ENCODE results near the gene MACC1.

MACC1 gene

DNA sequence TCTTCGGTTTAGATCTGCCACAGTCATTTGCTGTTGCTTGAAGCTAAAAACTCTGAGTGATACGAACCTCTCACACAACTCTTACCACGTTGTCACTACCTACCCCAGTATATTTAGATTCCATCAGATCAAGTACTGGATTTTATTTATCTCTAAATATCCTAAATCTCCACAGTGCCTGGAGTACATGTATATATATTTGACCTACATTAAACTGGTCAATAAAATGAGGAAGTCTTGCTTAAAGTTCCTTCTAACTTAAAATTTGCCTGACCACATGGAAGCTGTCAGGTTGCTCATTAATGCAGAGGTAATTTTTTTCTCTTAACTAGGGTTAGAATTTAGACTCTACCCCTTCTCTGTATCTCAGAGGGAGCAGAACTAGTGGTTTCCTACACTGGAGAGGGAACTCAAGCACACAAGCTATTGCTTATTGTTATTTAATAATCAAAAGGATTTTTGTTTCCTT is 3.1 kb upstream of the MACC1 start:
- H3K4me3 ChIP-seq (ENCODE audit: low read depth, low read length), result no peak overlapping the region
- H3K4me1 ChIP-seq (ENCODE audit: control insufficient read depth, insufficient read depth, low read length, unreplicated experiment), result peaks cover 45% of the 10 kb centered on the region
- peak overlapping the region; percentile 92 for H3K27ac ChIP-seq (ENCODE audit: low read depth, low read length)
- no peak overlapping the region for H2AFZ ChIP-seq (ENCODE audit: low read length, unreplicated experiment)
- H3K27me3 ChIP-seq (ENCODE audit: insufficient read depth, low read length), result no peaks in the 10 kb centered on the region
- H3K36me3 ChIP-seq (ENCODE audit: insufficient read depth, low read length), result no peaks in the 10 kb centered on the region
- no peaks in the 10 kb centered on the region for H3K79me2 ChIP-seq (ENCODE audit: control insufficient read depth, insufficient read depth, low read length, unreplicated experiment)

DNA sequence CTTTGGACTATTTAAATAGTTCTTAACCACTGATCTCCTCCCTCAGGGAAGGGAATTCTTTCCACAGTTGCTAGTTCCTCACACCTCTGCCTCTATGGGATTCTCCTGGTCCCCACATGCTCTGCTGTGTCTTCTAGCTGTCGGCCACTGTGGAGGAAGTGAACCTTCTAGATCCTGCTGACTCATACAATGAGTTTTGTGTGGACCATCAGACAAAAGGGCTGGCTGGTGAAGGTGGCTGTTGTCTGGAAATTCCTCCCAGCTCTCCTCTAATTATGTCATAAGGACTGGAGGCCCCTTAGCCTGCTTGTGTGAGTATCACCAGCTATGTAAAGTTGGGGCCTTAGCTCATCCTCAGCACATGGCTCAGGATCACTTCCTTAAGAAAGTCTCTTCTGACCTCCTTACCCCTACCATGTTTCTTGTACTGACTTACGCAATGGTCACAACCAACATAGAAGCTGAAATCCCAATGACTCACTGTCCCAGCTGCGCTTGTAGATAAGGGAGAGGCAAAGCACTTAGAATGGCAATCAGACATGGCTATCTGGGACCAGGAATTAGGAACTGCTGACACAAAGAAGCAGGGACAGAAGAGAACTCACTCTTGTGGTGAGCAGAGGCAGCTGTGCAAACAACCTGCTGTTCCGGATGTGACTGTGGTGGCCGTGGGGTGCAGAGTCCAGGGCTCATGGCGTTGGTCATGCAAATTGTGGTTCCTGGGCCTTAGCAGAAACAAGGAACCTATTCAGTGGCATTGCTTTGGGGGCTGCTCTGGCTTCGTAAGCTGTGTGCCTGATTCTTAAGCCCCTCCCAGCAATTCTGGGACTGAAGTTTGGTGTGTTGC is 2.5 kb upstream of the MACC1 start:
- H3K4me3 ChIP-seq (ENCODE audit: low read depth, low read length), result no peak overlapping the region; the same call in 1 of the 2 replicates
- peak overlapping the region; percentile 56 for H2AFZ ChIP-seq (ENCODE audit: low read length, unreplicated experiment)
- H3K79me2 ChIP-seq (ENCODE audit: control insufficient read depth, insufficient read depth, low read length, unreplicated experiment), result no peaks in the 10 kb centered on the region
- H3K27ac ChIP-seq (ENCODE audit: low read depth, low read length), result peak overlapping the region; percentile 92
- H3K4me1 ChIP-seq (ENCODE audit: control insufficient read depth, insufficient read depth, low read length, unreplicated experiment), result peaks cover 45% of the 10 kb centered on the region
- H3K36me3 ChIP-seq (ENCODE audit: insufficient read depth, low read length), result no peaks in the 10 kb centered on the region
- no peaks in the 10 kb centered on the region for H3K27me3 ChIP-seq (ENCODE audit: insufficient read depth, low read length)

DNA sequence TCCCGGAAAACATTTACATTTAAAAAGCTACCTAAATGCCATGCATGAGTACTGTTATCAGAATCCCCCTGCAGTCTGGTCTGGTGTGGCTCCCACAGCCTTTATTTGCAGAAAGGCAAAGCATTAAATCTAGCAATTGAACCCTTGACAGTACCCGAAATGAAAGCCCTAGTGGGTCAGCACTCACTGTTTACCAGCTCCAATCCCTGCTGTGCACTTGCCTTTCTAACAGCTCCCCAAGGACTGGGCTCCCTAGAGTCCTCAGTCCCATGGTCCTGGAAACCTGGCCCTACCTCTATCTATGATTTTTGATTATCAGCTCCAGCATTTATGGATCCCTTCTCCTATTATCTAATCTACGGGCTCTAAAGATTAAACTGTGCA is 1.9 kb upstream of the MACC1 start:
- no peak overlapping the region for H2AFZ ChIP-seq (ENCODE audit: low read length, unreplicated experiment)
- H3K27ac ChIP-seq (ENCODE audit: low read depth, low read length), result peak overlapping the region; percentile 92
- no peaks in the 10 kb centered on the region for H3K36me3 ChIP-seq (ENCODE audit: insufficient read depth, low read length)
- H3K4me3 ChIP-seq (ENCODE audit: low read depth, low read length), result no peak overlapping the region; the same call in 1 of the 2 replicates
- H3K79me2 ChIP-seq (ENCODE audit: control insufficient read depth, insufficient read depth, low read length, unreplicated experiment), result no peaks in the 10 kb centered on the region
- H3K4me1 ChIP-seq (ENCODE audit: control insufficient read depth, insufficient read depth, low read length, unreplicated experiment), result peaks cover 45% of the 10 kb centered on the region
- H3K27me3 ChIP-seq (ENCODE audit: insufficient read depth, low read length), result no peaks in the 10 kb centered on the region

DNA sequence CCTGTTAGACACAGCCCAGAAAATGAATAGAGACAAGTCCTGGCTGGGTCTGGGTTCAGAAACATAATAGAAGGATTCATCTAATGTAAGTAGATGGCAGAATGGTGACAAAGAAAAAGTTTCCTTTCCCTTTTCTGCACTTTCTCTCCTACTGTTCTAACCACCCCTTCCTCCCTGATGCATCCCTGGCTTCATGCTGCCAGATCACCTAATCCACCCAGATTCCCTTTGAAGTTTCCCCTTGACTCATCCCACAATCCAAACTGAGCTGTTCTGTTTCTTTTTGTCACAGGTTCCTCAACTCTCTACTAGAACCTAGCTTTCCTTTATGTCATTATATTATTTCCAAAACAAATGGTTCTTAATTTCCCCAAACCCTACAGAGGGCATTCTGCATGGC is 1.1 kb upstream of the MACC1 start:
- H3K27ac ChIP-seq (ENCODE audit: low read depth, low read length), result no peak overlapping the region
- H3K4me1 ChIP-seq (ENCODE audit: control insufficient read depth, insufficient read depth, low read length, unreplicated experiment), result peaks cover 37% of the 10 kb centered on the region
- no peaks in the 10 kb centered on the region for H3K79me2 ChIP-seq (ENCODE audit: control insufficient read depth, insufficient read depth, low read length, unreplicated experiment)
- H3K4me3 ChIP-seq (ENCODE audit: low read depth, low read length), result no peak overlapping the region
- no peaks in the 10 kb centered on the region for H3K36me3 ChIP-seq (ENCODE audit: insufficient read depth, low read length)
- H2AFZ ChIP-seq (ENCODE audit: low read length, unreplicated experiment), result no peak overlapping the region
- no peaks in the 10 kb centered on the region for H3K27me3 ChIP-seq (ENCODE audit: insufficient read depth, low read length)

DNA sequence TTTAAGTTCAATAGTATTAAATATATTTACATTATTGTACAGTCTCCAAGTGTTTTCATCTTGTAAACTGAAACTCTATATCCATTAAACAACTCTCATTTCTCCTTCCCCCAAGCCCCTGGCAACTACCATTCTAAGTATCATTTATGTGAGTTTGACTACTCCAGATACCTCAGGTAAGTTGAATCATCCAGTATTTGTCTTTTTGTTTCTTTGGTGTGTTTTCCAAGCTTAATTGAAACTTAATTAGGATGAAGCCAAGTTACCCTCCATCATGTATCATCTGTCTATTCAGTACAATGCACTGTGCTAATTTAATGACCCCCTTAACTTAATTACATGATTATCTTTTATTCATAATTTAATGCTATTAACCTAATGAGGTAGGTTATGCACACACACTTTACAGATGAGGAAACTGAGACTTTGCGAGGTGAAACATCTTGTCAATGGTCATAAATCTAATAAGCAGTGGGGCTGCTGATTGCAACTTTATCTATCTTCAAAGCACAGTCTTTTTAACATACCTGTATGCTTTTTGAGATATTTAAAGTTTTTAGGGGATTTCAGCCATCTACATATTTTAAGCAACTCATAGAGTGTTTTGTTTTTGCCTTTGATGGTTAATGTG is 663 bp downstream of the MACC1 start:
- no peaks in the 10 kb centered on the region for H3K36me3 ChIP-seq (ENCODE audit: insufficient read depth, low read length)
- H3K79me2 ChIP-seq (ENCODE audit: control insufficient read depth, insufficient read depth, low read length, unreplicated experiment), result no peaks in the 10 kb centered on the region
- H3K27me3 ChIP-seq (ENCODE audit: insufficient read depth, low read length), result no peaks in the 10 kb centered on the region
- no peak overlapping the region for H3K4me3 ChIP-seq (ENCODE audit: low read depth, low read length)
- no peak overlapping the region for H2AFZ ChIP-seq (ENCODE audit: low read length, unreplicated experiment)
- peaks cover 32% of the 10 kb centered on the region for H3K4me1 ChIP-seq (ENCODE audit: control insufficient read depth, insufficient read depth, low read length, unreplicated experiment)
- H3K27ac ChIP-seq (ENCODE audit: low read depth, low read length), result no peak overlapping the region

DNA sequence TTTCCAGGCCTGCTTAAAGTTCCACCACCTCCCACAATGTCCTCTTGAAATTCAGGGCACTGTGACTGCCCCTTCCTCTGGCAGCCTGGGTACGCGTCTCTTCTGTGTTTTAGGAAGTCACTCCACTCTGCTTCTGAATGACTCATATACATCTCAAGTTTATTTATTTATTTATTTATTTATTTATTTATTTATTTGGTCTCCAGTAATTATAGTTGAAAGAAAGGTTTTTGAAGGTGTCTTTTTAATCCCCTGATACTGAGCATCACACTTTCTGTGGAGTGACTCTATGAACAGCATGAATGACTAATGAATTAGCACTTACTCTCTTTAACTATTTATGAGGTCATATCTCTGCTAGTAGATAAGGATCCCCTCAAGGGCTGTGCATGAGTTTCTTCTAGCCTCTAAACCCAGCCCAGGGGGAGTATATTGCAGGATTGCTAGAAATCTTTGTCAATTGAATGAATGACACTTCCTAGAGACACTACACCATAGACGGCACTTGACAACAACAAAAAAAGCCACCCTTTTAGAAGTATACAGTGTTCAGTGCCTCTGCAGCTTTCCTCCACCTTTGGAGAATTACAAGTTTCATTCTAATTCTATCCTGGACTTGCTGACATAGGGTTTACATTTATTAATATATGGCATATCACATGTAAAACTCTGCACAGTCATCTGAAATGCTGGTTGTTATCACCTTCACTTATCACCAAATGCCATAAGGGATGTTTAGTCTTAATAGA is 2.1 kb downstream of the MACC1 start:
- H3K4me3 ChIP-seq (ENCODE audit: low read depth, low read length), result no peak overlapping the region

DNA sequence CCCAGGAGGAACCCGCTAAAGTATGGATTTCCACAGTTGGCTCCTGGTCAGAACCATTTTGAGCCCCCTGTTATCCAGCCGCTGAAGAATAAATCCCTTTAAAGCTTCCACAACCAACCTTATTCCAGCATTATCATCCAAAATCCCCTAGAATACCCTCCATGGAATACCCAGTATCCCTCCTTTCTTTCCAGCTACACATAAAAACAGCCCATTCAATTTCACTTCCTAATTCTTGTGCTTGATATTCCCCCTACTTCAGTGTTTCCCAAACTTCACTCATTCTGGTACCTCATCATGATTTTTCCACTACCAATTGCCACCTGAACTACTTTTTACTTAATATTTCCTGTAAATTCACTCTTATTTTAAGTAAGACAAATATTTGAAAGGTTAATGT is 3.1 kb downstream of the MACC1 start:
- H3K79me2 ChIP-seq (ENCODE audit: control insufficient read depth, insufficient read depth, low read length, unreplicated experiment), result no peaks in the 10 kb centered on the region
- H2AFZ ChIP-seq (ENCODE audit: low read length, unreplicated experiment), result no peak overlapping the region
- H3K36me3 ChIP-seq (ENCODE audit: insufficient read depth, low read length), result no peaks in the 10 kb centered on the region
- no peak overlapping the region for H3K27ac ChIP-seq (ENCODE audit: low read depth, low read length)
- no peak overlapping the region for H3K4me3 ChIP-seq (ENCODE audit: low read depth, low read length)
- H3K27me3 ChIP-seq (ENCODE audit: insufficient read depth, low read length), result no peaks in the 10 kb centered on the region
- peaks cover 8% of the 10 kb centered on the region for H3K4me1 ChIP-seq (ENCODE audit: control insufficient read depth, insufficient read depth, low read length, unreplicated experiment)

More for the DNA sequence above, 2.1 kb downstream of the MACC1 start:
- H3K27me3 ChIP-seq (ENCODE audit: insufficient read depth, low read length), result no peaks in the 10 kb centered on the region
- H2AFZ ChIP-seq (ENCODE audit: low read length, unreplicated experiment), result no peak overlapping the region
- no peaks in the 10 kb centered on the region for H3K36me3 ChIP-seq (ENCODE audit: insufficient read depth, low read length)
- H3K4me1 ChIP-seq (ENCODE audit: control insufficient read depth, insufficient read depth, low read length, unreplicated experiment), result peaks cover 18% of the 10 kb centered on the region
- no peak overlapping the region for H3K27ac ChIP-seq (ENCODE audit: low read depth, low read length)
- no peaks in the 10 kb centered on the region for H3K79me2 ChIP-seq (ENCODE audit: control insufficient read depth, insufficient read depth, low read length, unreplicated experiment)

DNA sequence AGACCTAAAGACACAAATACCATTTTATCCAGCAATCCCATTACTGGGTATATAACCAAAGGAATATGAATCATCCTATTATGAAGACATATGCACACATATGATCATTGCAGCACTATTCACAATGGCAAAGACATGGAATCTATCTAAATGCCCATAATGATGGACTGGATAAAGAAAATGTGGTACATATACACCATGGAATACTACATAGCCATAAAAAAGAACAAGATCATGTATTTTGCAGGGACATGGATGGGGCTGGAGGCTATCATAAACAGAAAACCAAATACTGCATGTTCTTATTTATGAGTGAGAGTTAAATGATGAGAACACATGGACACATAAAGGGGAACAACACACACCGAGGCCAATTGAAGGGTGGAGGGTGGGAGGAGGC is 3.8 kb downstream of the MACC1 start:
- Histone ChIP-seq H3K4me3 (ENCODE audit: low read depth, low read length) (no peak overlapping the region), H3K27ac (ENCODE audit: low read depth, low read length) (no peak overlapping the region), H3K27me3 (ENCODE audit: insufficient read depth, low read length) (no peaks in the 10 kb centered on the region), H2AFZ (ENCODE audit: low read length, unreplicated experiment) (no peak overlapping the region), H3K4me1 (ENCODE audit: control insufficient read depth, insufficient read depth, low read length, unreplicated experiment) (peaks cover under 1% of the 10 kb centered on the region), H3K36me3 (ENCODE audit: insufficient read depth, low read length) (no peaks in the 10 kb centered on the region), H3K79me2 (ENCODE audit: control insufficient read depth, insufficient read depth, low read length, unreplicated experiment) (no peaks in the 10 kb centered on the region)

DNA sequence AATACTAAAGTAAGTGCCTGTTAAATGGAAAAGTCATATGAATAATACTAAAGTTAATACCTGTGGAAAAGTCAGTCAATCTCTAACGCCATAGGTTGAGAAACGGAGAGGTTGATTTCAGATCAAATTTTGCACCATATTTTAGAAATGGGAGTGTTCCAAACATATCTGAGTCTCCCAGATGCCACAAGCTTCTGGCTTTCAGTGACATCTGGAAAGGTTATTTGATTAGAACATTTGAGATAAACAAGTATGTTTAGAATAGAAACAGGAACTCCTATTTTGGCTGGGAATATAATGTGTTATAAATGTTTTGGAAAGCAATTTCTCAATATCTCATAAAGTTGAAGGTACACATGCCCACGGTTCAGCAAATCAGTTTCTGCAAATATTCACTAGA is 5.8 kb downstream of the MACC1 start:
- Histone ChIP-seq H3K27ac (ENCODE audit: low read depth, low read length) (no peak overlapping the region), H3K36me3 (ENCODE audit: insufficient read depth, low read length) (no peaks in the 10 kb centered on the region), H3K79me2 (ENCODE audit: control insufficient read depth, insufficient read depth, low read length, unreplicated experiment) (no peaks in the 10 kb centered on the region), H2AFZ (ENCODE audit: low read length, unreplicated experiment) (no peak overlapping the region), H3K4me1 (ENCODE audit: control insufficient read depth, insufficient read depth, low read length, unreplicated experiment) (no peaks in the 10 kb centered on the region), H3K4me3 (ENCODE audit: low read depth, low read length) (no peak overlapping the region), H3K27me3 (ENCODE audit: insufficient read depth, low read length) (no peaks in the 10 kb centered on the region)

DNA sequence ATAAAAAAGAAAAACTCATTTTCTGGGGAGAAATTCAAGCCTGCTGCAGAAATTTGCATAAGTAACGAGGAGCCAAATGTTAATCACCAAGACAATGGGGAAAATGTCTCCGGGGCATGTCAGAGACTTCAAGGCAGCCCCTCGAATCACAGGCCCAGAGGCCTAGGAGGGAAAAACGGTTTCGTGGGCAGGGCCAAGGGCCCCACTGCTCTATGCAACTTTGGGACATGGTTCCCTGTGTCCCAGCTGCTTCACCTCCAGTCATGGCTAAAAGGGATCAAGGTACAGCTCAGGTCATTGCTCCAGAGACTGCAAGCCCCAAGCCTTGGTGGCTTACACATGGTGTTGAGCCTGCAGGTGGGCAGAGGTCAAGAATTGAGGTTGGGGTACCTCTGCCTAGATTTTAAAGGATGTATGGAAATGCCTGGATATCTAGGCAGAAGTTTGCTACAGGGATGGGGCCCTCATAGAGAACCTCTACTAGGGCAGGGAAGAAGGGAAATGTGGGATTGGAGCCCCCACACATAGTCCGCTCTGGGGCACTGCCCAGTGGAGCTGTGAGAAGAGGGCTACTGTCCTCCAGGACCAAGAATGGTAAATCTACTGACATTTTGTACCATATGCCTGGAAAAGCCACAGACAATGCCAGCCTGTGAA is 8.4 kb downstream of the MACC1 start:
- H3K4me1 ChIP-seq (ENCODE audit: control insufficient read depth, insufficient read depth, low read length, unreplicated experiment), result no peaks in the 10 kb centered on the region
- no peak overlapping the region for H3K4me3 ChIP-seq (ENCODE audit: low read depth, low read length)
- H2AFZ ChIP-seq (ENCODE audit: low read length, unreplicated experiment), result no peak overlapping the region
- H3K27me3 ChIP-seq (ENCODE audit: insufficient read depth, low read length), result no peaks in the 10 kb centered on the region
- H3K27ac ChIP-seq (ENCODE audit: low read depth, low read length), result no peak overlapping the region
- no peaks in the 10 kb centered on the region for H3K79me2 ChIP-seq (ENCODE audit: control insufficient read depth, insufficient read depth, low read length, unreplicated experiment)
- H3K36me3 ChIP-seq (ENCODE audit: insufficient read depth, low read length), result no peaks in the 10 kb centered on the region

Data from ACC112 (cell line).